ENCODE results near the gene ACTR3C. TPM values are rescaled to one million over a fixed set of nuclear protein-coding genes. Genes with fewer than 3 reads are reported as not detected.
"Not testable (repeated sequence)": the region's sequence is repeated elsewhere in the genome, so short reads cannot be mapped to it uniquely, and the experiment has no call there.

The ACTR3C gene
- polyA plus RNA-seq, 6 donors from 2014 or later, result 1.3 to 7.6 (median 6.2) TPM; not detected in 1

DNA sequence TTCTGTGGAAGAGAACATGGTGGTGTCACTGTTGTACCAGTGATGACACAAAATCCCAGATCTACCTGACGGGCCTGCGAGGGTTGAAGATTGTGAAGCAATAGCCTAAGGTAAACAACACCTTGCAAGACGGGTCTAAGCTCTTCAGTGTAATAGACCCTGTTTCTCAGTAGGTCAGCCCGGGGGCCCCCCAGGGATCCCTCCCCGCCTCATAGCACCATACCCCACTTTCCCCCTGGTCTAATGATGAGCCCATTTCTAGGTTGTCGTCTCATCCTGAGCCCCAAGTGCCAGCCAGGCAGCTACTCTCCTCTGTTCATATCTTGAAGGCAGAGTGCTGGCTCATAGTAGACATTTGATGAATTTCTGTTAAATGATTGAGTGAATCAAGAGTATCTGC lies 2.6 kb upstream of the ACTR3C start:
- Mint-ChIP-seq H3K27me3 (no peaks in the 10 kb centered on the region), H3K9me3 (no peaks in the 10 kb centered on the region), H3K4me1 (peaks cover 36 to 43% (median 42%) of the 10 kb centered on the region in 3 donors), H3K4me3 (peak overlapping the region in 1 of 8 donors; percentile 88), H3K36me3 (peaks cover 7 to 9% of the 10 kb centered on the region in 2 donors), H3K27ac (peak overlapping the region in 1 of 6 donors; percentile 13)
- ATAC-seq (ENCODE audit: low read depth in 2 of 2) (no peak), DNase-seq (no peak)

DNA sequence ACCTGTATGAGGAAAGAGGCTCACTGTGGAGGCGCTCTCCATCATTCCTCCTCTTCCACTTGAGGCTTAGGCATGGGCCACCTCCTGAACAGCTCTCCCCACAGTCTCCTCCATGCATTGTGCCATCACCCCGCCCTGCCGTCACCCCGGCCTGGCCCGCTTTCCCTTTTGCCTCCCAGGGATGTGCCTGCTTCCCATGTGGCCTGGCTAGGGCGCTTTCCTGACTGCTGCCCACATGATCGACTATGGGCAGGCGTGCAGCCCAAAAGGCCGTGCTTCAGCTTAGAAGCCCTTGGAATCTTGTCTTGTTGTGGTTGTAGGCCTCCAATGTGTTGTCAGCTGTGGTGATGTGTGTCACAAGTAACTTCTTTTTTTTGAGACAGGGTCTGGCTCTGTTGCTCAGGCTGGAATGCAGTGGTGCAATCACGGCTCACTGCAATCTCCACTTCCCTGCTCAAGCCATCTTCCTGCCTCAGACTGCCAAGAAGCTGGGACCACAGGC lies 1.8 kb upstream of the ACTR3C start:
- Mint-ChIP-seq H3K36me3 (peaks cover 7 to 9% of the 10 kb centered on the region in 2 donors), H3K4me3 (peak overlapping the region in 7 of 8 donors; percentile 12 to 97 (median 91)), H3K4me1 (peaks cover 36 to 43% (median 42%) of the 10 kb centered on the region in 3 donors), H3K27me3 (no peaks in the 10 kb centered on the region), H3K27ac (peak overlapping the region in 4 of 6 donors; percentile 47 to 91 (median 84)), H3K9me3 (no peaks in the 10 kb centered on the region)
- DNase-seq (no peak), ATAC-seq (ENCODE audit: low read depth in 2 of 2) (no peak)

DNA sequence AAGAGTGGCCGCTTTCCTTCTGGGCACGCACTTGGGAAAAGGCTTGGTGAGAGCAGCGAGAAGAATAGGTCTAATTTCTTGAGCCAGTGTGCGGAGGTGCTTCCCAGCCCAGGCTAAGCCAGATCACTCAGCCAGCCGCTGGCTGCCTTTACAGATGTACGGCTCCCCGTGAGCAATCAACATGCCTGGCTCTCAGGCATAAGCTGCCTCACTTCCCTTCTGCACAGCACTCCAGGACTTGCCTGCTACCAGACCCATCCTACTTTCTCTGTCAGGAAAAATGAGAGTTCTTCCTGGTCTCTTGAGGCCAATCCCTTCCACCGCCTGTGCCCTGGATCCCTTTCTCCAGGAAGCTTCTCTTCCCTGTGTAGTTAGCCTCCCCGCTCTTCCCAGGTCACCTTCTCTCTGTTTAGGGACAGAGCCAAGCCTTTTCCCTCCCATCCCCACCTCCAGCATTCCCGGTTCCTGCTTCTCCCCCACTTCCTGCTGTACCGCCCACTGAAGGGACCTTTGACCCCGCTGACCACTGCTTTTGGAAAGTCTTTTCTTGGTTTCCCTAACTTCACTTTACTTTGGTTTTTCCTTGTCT lies 1.1 kb upstream of the ACTR3C start:
- no peak for DNase-seq
- H3K27me3 Mint-ChIP-seq, result no peaks in the 10 kb centered on the region
- H3K27ac Mint-ChIP-seq, result peak overlapping the region; percentile 36 to 96 (median 90)
- H3K36me3 Mint-ChIP-seq, result peaks cover 7 to 8% of the 10 kb centered on the region in 2 donors
- no peak for ATAC-seq (ENCODE audit: low read depth in 2 of 2)
- peaks cover 36 to 46% (median 43%) of the 10 kb centered on the region in 3 donors for H3K4me1 Mint-ChIP-seq
- H3K4me3 Mint-ChIP-seq, result peak overlapping the region; percentile 88 to 97 (median 95)
- H3K9me3 Mint-ChIP-seq, result no peaks in the 10 kb centered on the region

DNA sequence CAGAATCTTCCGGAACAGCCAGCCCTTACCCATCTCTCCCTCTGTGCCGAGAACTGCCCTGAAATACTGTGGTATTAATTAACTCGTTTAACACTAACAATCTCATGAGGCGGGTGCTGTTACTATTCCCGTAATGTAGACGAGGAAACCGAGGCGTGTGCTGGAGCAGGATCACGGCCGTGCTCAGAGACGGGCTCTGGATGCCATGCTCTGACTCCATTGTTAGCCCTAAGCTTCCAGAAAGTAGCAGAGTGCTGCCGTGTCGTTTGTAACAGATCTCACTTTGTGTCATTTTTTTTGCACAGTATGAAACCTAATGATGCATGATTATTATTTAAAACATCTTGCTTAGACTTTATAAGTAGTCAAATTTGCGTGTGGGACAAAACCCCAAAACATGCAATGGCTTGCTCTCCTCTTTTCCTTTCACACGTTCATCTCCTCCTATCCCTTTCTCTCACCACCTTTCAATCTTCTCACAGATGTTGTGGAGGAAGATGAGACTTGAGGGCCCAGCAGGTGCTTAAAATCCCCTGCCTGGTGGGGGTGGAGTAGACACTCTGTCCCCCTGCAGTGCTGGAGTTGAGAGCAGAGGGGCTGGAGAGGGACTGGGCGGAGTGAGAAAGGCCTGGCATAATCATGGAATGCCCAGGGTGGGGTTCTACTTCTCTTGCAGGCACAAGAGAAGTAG lies 482 bp upstream of the ACTR3C start:
- peaks cover 1 to 2% of the 10 kb centered on the region in 2 donors for H3K36me3 Mint-ChIP-seq
- DNase-seq (no peak), ATAC-seq (ENCODE audit: low read depth in 2 of 2) (peak in 1 of 2 donors; percentile 27)
- H3K4me3 Mint-ChIP-seq, result peak overlapping the region; percentile 88 to 97 (median 95)
- H3K9me3 Mint-ChIP-seq, result no peaks in the 10 kb centered on the region
- H3K27me3 Mint-ChIP-seq, result no peaks in the 10 kb centered on the region
- peak overlapping the region; percentile 58 to 98 (median 96) for H3K27ac Mint-ChIP-seq
- H3K4me1 Mint-ChIP-seq, result peaks cover 36 to 47% (median 46%) of the 10 kb centered on the region in 3 donors

DNA sequence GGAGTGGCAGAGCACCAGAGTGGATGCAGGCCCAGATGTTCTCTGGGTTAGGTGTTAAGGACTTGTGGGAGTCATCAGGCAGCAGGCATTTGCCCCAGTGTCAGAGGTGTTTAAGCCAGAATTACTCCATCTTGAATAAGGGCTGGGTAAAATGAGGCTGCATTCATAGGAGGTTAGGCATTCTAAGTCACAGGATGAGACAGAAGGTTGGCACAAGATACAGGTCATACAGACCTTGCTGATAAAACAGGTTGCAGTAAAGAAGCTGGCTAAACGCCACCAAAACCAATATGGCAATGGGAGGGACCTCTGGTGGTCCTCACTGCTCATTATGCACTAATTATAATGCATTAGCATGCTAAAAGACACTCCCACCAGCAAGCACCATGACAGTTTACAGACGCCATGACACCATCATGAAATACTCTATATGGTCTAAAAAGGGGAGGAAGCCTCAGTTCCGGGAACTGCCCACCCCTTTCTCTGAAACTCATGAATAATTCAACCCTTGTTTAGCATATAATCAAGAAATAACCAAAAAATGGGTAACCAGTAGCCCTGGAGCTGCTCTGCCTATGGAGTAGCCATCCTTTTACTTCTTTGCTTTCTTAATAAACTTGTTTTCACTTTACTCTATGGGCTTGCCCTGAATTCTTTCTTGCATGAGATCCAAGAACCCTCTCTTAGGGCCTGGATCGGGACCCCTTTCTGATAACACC lies 1.1 kb downstream of the ACTR3C start:
- no peaks in the 10 kb centered on the region for H3K27me3 Mint-ChIP-seq
- H3K4me3 Mint-ChIP-seq, result peak overlapping the region; percentile 91 to 97 (median 94)
- ATAC-seq (ENCODE audit: low read depth in 2 of 2) (no peak), DNase-seq (no peak)
- peaks cover 36 to 47% (median 46%) of the 10 kb centered on the region in 3 donors for H3K4me1 Mint-ChIP-seq
- H3K27ac Mint-ChIP-seq, result peak overlapping the region; percentile 80 to 96 (median 91)
- no peaks in the 10 kb centered on the region for H3K9me3 Mint-ChIP-seq
- H3K36me3 Mint-ChIP-seq, result no peaks in the 10 kb centered on the region

DNA sequence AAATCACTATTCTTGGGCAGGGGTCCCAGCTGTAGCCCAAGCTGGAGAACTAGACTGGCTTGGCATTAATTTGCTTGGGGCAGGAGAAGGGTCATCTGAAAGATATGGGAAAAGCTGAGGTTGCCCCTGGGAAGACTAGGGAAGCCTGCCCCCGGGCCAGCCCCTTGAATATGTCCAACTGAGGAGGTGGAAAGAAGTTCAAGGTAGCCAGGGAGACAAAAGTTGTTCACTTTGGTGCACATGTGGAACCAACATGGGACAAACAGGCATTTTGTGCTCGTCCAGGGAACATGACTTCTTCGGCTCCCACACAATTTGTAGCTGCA lies 1.6 kb downstream of the ACTR3C start:
- no peaks in the 10 kb centered on the region for H3K9me3 Mint-ChIP-seq
- DNase-seq, result no peak
- H3K36me3 Mint-ChIP-seq, result no peaks in the 10 kb centered on the region

DNA sequence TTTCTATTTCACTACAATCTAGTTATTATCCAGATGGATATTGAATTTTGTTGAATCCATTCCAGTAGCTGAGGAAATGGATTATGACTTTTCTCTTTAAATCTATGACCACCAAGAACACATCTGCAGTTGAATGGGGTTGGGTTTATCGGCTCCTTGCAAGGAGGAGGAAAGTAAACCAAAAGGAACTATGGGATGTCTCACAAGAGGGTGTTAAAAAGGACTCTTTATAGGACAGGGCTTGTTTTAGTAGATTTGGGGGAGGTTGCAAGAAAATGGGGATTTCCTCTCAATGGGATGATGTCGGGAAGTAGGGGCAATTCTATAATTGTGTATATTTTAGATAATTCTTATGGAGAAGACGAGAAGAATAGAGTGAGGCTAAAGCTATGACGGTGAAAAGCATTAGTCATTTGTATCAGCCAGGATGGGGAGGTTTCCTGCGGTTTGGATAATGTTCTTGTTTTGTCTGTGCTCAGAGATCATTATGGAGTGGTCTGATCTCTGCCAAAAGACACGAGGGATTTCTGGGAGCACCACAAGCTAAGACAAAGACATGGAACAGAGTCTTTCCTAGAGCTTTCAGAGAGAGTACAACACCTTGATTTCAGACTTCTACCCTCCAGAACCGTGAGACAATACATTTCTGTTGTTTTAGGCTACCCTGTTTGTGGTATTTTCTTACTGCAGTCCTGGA lies 5.4 kb downstream of the ACTR3C start:
- Mint-ChIP-seq H3K27me3 (no peaks in the 10 kb centered on the region), H3K27ac (peak overlapping the region in 2 of 6 donors; percentile 2 to 63), H3K9me3 (no peaks in the 10 kb centered on the region), H3K4me1 (peaks cover 20 to 23% (median 22%) of the 10 kb centered on the region in 3 donors), H3K4me3 (no peak overlapping the region), H3K36me3 (no peaks in the 10 kb centered on the region)
- DNase-seq, result no peak
- no peak for ATAC-seq (ENCODE audit: low read depth in 2 of 2)

More for the DNA sequence above, 1.6 kb downstream of the ACTR3C start:
- Mint-ChIP-seq H3K4me3 (peak overlapping the region; percentile 53 to 97 (median 93)), H3K4me1 (peaks cover 36 to 46% (median 45%) of the 10 kb centered on the region in 3 donors), H3K27ac (peak overlapping the region in 4 of 6 donors; percentile 26 to 91 (median 45)), H3K27me3 (no peaks in the 10 kb centered on the region)
- no peak for ATAC-seq (ENCODE audit: low read depth in 2 of 2)

DNA sequence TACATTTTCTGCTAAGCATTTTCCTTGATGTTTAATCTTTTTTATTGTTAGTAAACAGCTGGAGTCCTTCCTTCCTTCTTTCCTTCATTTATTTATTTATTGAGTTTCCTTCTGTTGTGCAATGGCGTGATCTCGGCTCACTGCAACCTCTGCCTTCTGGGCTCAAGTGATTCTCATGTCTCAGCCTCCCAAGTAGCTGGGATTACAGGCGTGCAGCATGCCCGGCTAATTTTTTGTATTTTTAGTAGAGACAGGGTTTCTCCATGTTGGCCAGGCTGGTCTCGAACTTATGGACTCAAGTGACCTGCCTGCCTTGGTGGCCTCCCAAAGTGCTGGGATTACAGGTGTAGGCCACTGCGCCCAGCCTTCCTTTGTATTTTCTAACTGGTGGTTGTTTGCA lies 6.4 kb downstream of the ACTR3C start:
- H3K27ac Mint-ChIP-seq, result peak overlapping the region in 1 of 6 donors; percentile 57
- H3K4me3 Mint-ChIP-seq; ATAC-seq (ENCODE audit: low read depth in 2 of 2); H3K36me3 Mint-ChIP-seq; H3K9me3 Mint-ChIP-seq; DNase-seq; H3K27me3 Mint-ChIP-seq: not testable (repeated sequence)
- H3K4me1 Mint-ChIP-seq, result peaks cover 13 to 14% (median 13%) of the 10 kb centered on the region in 3 donors

DNA sequence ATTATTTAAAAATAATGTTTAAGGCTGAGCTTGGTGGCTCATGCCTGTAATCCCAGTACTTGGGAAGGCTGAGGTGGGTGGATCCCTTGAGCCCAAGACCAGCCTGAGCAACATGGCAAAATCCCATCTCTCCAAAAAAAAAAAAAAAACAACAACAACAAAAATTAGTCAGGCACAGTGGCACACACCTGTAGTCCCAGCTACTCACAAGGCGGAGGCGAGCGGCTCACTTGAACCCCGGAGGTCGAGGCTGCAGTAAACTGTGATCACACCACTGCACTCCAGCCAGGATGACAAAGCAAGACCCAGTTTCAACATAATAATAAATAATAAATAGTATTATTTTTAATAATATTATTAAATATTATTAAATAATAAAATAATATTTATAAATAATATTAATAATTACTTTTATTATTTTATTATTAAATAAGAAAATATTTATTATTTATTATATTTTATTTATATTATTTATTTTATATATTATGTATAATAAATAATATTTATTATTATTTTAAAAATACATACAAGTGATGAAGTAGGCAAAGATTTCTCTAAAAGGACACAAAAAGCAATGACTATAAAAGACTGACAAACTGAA lies 8.6 kb downstream of the ACTR3C start:
- Mint-ChIP-seq H3K4me3 (no peak overlapping the region), H3K36me3 (no peaks in the 10 kb centered on the region), H3K9me3 (no peaks in the 10 kb centered on the region), H3K27ac (no peak overlapping the region), H3K4me1 (peaks cover under 1 to 4% (median 4%) of the 10 kb centered on the region in 3 donors), H3K27me3 (no peaks in the 10 kb centered on the region)
- no peak for ATAC-seq (ENCODE audit: low read depth in 2 of 2)
- DNase-seq, result no peak

DNA sequence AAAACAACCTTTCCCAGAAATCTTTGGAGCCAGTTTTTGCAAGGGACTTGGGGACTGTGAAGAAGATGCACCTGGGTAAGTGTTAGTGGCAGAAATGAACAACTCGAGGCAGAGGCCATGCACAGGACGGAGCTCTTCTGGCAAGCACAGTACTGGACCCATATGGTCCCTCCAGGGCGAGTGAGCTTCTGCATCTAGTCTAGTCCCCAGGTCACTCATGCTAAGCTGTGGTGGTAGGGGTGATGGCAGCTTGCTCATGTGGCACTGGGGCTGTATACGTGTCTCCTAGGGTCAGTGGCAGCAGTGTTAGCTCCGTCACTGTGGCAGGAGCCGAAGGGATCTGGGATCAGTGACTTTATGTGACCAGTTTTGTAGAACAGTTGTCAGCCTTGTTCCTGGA lies 9.5 kb downstream of the ACTR3C start:
- Mint-ChIP-seq H3K4me3 (no peak overlapping the region), H3K27me3 (no peaks in the 10 kb centered on the region), H3K27ac (no peak overlapping the region), H3K4me1 (peaks cover 0 to 4% (median 0%) of the 10 kb centered on the region in 3 donors), H3K36me3 (no peaks in the 10 kb centered on the region), H3K9me3 (no peaks in the 10 kb centered on the region)
- ATAC-seq (ENCODE audit: low read depth in 2 of 2) (no peak), DNase-seq (no peak)

DNA sequence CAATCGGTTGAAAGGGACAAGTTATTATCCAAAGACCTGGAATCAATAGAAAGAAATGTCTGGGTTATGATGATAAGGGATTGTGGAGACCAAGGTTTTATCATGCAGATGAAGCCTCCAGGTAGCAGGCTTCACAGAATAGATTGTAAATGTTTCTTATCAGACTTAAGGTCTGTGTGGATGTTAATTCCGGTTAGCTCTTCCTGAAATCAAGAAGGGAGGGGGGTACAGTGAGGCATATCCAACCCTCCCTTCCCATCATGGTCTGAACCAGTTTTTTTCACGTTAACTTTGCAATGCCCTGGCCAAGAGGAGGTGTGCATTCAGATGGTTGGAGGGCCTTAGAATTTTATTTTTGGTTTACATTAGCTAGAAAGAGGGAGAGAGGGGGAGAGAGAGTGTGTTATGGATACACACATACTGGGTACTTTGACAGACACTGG lies 10.0 kb downstream of the ACTR3C start:
- no peaks in the 10 kb centered on the region for H3K9me3 Mint-ChIP-seq
- no peak overlapping the region for H3K27ac Mint-ChIP-seq
- no peak overlapping the region for H3K4me3 Mint-ChIP-seq
- H3K27me3 Mint-ChIP-seq, result no peaks in the 10 kb centered on the region
- no peaks in the 10 kb centered on the region for H3K36me3 Mint-ChIP-seq
- DNase-seq (no peak), ATAC-seq (ENCODE audit: low read depth in 2 of 2) (no peak)
- peaks cover 0 to 4% (median 0%) of the 10 kb centered on the region in 3 donors for H3K4me1 Mint-ChIP-seq

DNA sequence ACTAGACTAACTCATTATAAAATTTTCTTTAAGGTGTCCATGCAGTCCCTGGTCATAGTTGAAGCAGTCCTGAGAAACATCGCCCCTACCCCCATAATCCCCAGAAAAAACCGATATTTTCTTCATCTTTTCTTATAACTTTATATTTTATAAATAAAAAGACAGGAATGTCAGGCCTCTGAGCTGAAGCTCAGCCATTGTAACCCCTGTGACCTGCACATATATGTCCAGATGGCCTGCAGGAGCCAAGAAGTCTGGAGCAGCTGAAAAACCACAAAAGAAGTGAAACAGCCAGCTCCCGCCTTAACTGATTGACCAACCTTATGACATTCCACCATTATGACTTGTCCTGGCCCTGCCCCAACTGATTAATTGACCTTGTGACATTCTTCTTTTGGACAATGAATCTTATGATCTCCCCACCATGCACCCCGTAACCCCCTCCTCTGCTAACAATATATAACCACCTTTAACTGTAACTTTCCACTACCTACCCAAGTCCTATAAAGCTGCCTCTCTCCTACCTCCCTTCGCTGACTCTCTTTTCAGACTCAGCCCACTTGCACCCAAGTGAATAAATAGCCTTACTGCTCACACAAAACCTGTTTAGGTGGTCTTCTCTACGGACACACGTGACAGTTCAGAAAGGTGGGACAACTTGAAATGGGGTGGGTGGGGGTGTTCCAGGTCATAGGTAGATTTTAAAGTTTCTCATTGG lies 10.5 kb downstream of the ACTR3C start:
- H3K4me3 Mint-ChIP-seq, result peak overlapping the region in 1 of 8 donors; percentile 74
- peak overlapping the region in 1 of 6 donors; percentile 54 for H3K27ac Mint-ChIP-seq
- not testable (repeated sequence) for H3K27me3 Mint-ChIP-seq; ATAC-seq (ENCODE audit: low read depth in 2 of 2); DNase-seq; H3K4me1 Mint-ChIP-seq; H3K9me3 Mint-ChIP-seq; H3K36me3 Mint-ChIP-seq

All from naive B cell (primary cell).